A549 (cell line): ENCODE measurements around the gene JAGN1.
"Not testable (repeated sequence)": the region's sequence is repeated elsewhere in the genome, so short reads cannot be mapped to it uniquely, and the experiment has no call there.

Experiments used
- CTCF ChIP-seq: fragments of >200 bp; sonication (Bioruptor Twin); formaldehyde crosslinking; IDR thresholded peaks from 3 replicates; pipeline ENCODE4 v1.5.1; 2016
- HOXA7 ChIP-seq: fragments of 250-450 bp; sonication (Bioruptor Pico); IDR thresholded peaks from 2 replicates; pipeline ENCODE4 v1.5.0; 2020; ENCODE audit warnings: mild to moderate bottlenecking, moderate library complexity
- POLR2A ChIP-seq: IDR thresholded peaks from 2 replicates; pipeline ENCODE4 v1.6.1; 2012; ENCODE audit warnings: mild to moderate bottlenecking, low read length

GRCh38 chr3:9848860-9849259 lies 41.5 kb upstream of the JAGN1 start:
- peak; percentile 70 for TF ChIP-seq CTCF
- not testable (repeated sequence) for TF ChIP-seq HOXA7, POLR2A
